ENCODE measurements around the gene MTAP. TPM values are rescaled to one million over a fixed set of nuclear protein-coding genes. Genes with fewer than 3 reads are reported as not detected.

MTAP gene
- total and polyA plus RNA-seq, 7 experiments from 2014 or later: 13.1 to 50.7 (median 29.7) TPM

DNA sequence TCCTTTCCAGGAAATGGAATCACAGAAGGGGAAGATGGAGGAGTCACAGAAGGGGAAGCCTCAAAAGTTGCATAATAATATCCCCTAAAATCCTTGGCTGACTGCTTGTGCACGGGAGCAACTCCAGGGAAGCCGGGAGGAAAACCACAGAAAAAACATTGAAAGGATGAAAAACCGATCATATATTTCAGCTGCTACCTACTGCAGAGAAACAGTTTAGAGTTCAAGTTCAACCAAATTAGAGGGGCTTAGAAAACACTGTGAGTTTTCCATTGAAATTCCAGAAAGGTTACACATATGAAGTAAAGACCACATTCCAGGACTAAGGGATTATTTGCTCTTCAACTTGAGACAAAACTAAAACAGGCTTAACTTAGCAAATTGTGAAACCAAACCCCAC, 37.6 kb upstream of the MTAP start:
- Histone ChIP-seq H3K9me3 (ENCODE audit: control insufficient read depth in 2 of 3, low read length in 3 of 3) (no peaks in the 10 kb centered on the region), H3K4me3 (ENCODE audit: low read length) (no peak overlapping the region), H3K4me1 (ENCODE audit: control insufficient read depth in 2 of 2, insufficient read depth in 2 of 2, low read length in 2 of 2) (no peaks in the 10 kb centered on the region), H3K27ac (ENCODE audit: low read depth, low read length) (no peak overlapping the region), H3K36me3 (ENCODE audit: control insufficient read depth in 2 of 3, insufficient read depth in 3 of 3, low read length in 3 of 3) (no peaks in the 10 kb centered on the region), H3K27me3 (ENCODE audit: control insufficient read depth in 2 of 2, insufficient read depth in 2 of 2, low read length in 2 of 2) (peaks cover 0 to 4% of the 10 kb centered on the region in 2 donors)
- ChIA-PET CTCF (no interaction called here), POLR2A (no interaction called here)
- H3K36me3 Mint-ChIP-seq: no peaks in the 10 kb centered on the region
- H3K9me3 Mint-ChIP-seq: peaks cover 0 to 8% (median 1%) of the 10 kb centered on the region in 11 donors
- no peak overlapping the region for H3K27ac Mint-ChIP-seq
- H3K27me3 Mint-ChIP-seq: peaks cover 0 to 84% (median 10%) of the 10 kb centered on the region in 5 donors
- DNase-seq: no peak
- intact Hi-C loops (cut with micrococcal nuclease): no loop called here
- H3K4me3 Mint-ChIP-seq: no peak overlapping the region
- peaks cover 0 to 13% (median 0%) of the 10 kb centered on the region in 7 donors for H3K4me1 Mint-ChIP-seq
- no peak for ATAC-seq

DNA sequence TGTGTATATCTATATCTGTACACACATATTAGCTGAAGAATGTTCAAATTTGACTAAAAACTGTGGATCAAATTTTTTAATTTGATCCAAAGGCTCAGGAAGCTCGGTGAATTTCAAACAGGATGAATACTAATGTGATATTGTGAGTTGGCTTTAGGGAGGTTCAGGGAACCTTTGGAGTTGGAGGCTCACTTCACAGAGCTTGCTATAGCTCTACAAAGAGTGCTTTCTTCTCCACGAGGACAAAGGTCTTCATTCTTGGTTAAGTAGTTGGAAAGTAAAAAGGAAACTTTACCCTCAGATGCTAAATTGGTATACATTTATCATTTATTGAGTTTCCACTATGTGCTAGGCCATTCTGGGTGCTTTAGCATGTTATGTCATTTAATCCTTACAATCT, 36.3 kb upstream of the MTAP start:
- H3K9me3 ChIP-seq (ENCODE audit: control insufficient read depth in 2 of 3, low read length in 3 of 3): no peaks in the 10 kb centered on the region
- Mint-ChIP-seq H3K9me3 (peaks cover 0 to 8% (median 2%) of the 10 kb centered on the region in 11 donors), H3K36me3 (no peaks in the 10 kb centered on the region), H3K4me3 (no peak overlapping the region), H3K27ac (no peak overlapping the region), H3K27me3 (peaks cover 0 to 86% (median 10%) of the 10 kb centered on the region in 5 donors), H3K4me1 (peaks cover 4 to 17% (median 10%) of the 10 kb centered on the region in 7 donors)
- ATAC-seq: no peak
- DNase-seq: no peak
- H3K36me3 ChIP-seq (ENCODE audit: control insufficient read depth in 2 of 3, insufficient read depth in 3 of 3, low read length in 3 of 3): no peaks in the 10 kb centered on the region
- intact Hi-C loops (cut with micrococcal nuclease): no loop called here
- CTCF ChIA-PET: interaction anchor here (0.5 kb wide), 1 partner anchor 439 kb away, joined by 3 read pairs; no protein-coding TSS in a partner anchor
- no peak overlapping the region for H3K4me3 ChIP-seq (ENCODE audit: low read length)
- H3K27ac ChIP-seq (ENCODE audit: low read depth, low read length): no peak overlapping the region
- POLR2A ChIA-PET: no interaction called here
- peaks cover 0 to 4% of the 10 kb centered on the region in 2 donors for H3K27me3 ChIP-seq (ENCODE audit: control insufficient read depth in 2 of 2, insufficient read depth in 2 of 2, low read length in 2 of 2)
- no peaks in the 10 kb centered on the region for H3K4me1 ChIP-seq (ENCODE audit: control insufficient read depth in 2 of 2, insufficient read depth in 2 of 2, low read length in 2 of 2)

DNA sequence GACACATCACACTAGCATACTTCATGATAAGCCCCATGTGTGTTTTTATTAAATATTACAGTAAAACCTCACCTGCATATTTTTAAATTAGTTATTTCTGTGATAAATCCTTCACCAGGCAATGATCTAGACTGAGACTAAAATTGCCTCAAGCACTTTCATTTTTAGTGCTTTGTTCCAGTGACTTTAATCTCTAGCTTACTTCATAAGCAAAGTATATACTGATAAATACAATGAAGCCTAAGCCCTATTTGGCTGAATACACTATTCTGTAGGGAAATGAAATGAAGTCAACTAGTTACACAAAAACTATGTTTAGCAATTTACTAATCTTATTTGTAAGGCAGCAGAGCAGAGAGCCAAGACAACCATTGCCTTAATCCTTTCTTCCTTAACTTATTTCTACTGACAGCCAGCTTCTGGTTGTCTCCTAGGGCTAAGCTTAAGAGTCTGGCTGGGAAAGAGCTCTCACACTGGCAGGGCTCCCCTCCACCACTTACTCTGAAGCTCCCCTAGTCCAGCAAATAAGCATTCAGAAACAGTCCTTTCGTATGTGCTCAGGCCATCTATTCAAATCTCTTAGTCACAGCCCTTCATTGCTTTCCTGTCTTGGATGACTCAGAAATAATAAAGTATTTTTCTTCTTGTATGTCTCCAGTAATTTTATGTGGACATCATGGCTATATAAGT, 31.4 kb upstream of the MTAP start:
- ATAC-seq (no peak), DNase-seq (no peak)
- peaks cover 0 to 2% (median 0%) of the 10 kb centered on the region in 5 donors for H3K36me3 Mint-ChIP-seq
- no peak overlapping the region for H3K4me3 Mint-ChIP-seq
- ChIA-PET POLR2A (interaction anchor here (1.0 kb wide), 1 partner anchor 65 kb away, joined by 4 read pairs; no protein-coding TSS in a partner anchor), CTCF (interaction anchor here (0.5 to 1.2 kb wide), 4 partner anchors 10 to 305 kb away, joined by 3 to 4 read pairs (median 3); no protein-coding TSS in a partner anchor)
- H3K9me3 Mint-ChIP-seq: peaks cover 0 to 5% (median 0%) of the 10 kb centered on the region in 11 donors
- H3K27ac Mint-ChIP-seq: no peak overlapping the region
- H3K4me1 Mint-ChIP-seq: peaks cover 4 to 15% (median 10%) of the 10 kb centered on the region in 7 donors
- peaks cover 0 to 56% (median 0%) of the 10 kb centered on the region in 5 donors for H3K27me3 Mint-ChIP-seq
- no peaks in the 10 kb centered on the region for H3K4me1 ChIP-seq (ENCODE audit: control insufficient read depth in 2 of 2, insufficient read depth in 2 of 2, low read length in 2 of 2)
- H3K36me3 ChIP-seq (ENCODE audit: control insufficient read depth in 2 of 3, insufficient read depth in 3 of 3, low read length in 3 of 3): no peaks in the 10 kb centered on the region
- intact Hi-C loops (cut with micrococcal nuclease): no loop called here
- no peaks in the 10 kb centered on the region for H3K27me3 ChIP-seq (ENCODE audit: control insufficient read depth in 2 of 2, insufficient read depth in 2 of 2, low read length in 2 of 2)
- H3K9me3 ChIP-seq (ENCODE audit: control insufficient read depth in 2 of 3, low read length in 3 of 3): no peaks in the 10 kb centered on the region
- H3K4me3 ChIP-seq (ENCODE audit: low read length): no peak overlapping the region
- no peak overlapping the region for H3K27ac ChIP-seq (ENCODE audit: low read depth, low read length)

DNA sequence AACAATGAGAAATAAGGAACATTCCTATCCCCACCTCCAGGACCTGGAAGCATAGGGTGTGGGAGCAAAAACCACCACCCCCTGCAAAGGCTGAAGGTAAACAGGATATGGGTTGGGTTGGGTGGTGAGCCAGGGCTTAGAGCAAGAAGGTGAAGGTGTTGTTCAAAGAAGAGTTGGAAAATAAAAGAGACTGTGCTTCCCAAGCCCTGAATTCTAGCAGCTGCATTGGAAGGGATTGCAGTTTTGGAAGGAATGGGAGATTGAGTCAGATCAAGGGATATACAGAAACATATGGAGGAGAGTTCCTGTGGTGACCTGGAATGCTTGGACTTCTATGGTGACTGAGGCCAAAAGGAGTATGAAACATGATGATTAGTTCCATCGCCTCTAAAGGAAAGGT, 24.7 kb upstream of the MTAP start:
- peaks cover 0 to 18% (median 0%) of the 10 kb centered on the region in 5 donors for H3K27me3 Mint-ChIP-seq
- Histone ChIP-seq H3K27ac (ENCODE audit: low read depth, low read length) (no peak overlapping the region), H3K4me1 (ENCODE audit: control insufficient read depth in 2 of 2, insufficient read depth in 2 of 2, low read length in 2 of 2) (peaks cover 10 to 34% of the 10 kb centered on the region in 2 donors), H3K27me3 (ENCODE audit: control insufficient read depth in 2 of 2, insufficient read depth in 2 of 2, low read length in 2 of 2) (no peaks in the 10 kb centered on the region), H3K9me3 (ENCODE audit: control insufficient read depth in 2 of 3, low read length in 3 of 3) (no peaks in the 10 kb centered on the region), H3K4me3 (ENCODE audit: low read length) (peak overlapping the region; percentile 12), H3K36me3 (ENCODE audit: control insufficient read depth in 2 of 3, insufficient read depth in 3 of 3, low read length in 3 of 3) (no peaks in the 10 kb centered on the region)
- peaks cover 0 to 2% (median 0%) of the 10 kb centered on the region in 11 donors for H3K9me3 Mint-ChIP-seq
- ATAC-seq (no peak), DNase-seq (peak in 2 of 9 donors; percentile 11 to 24)
- intact Hi-C loops (cut with micrococcal nuclease): no loop called here
- H3K36me3 Mint-ChIP-seq: no peaks in the 10 kb centered on the region
- ChIA-PET CTCF (interaction anchor here (1.4 to 2.0 kb wide), 3 partner anchors 10 to 311 kb away, joined by 4 to 11 read pairs (median 5); no protein-coding TSS in a partner anchor), POLR2A (interaction anchor here (0.6 to 1.2 kb wide), 6 partner anchors 10 to 334 kb away, joined by 3 to 4 read pairs (median 4); partner anchors contain the start of gene MTAP)
- no peak overlapping the region for H3K27ac Mint-ChIP-seq
- H3K4me3 Mint-ChIP-seq: no peak overlapping the region
- H3K4me1 Mint-ChIP-seq: peaks cover 0 to 4% (median 0%) of the 10 kb centered on the region in 7 donors

DNA sequence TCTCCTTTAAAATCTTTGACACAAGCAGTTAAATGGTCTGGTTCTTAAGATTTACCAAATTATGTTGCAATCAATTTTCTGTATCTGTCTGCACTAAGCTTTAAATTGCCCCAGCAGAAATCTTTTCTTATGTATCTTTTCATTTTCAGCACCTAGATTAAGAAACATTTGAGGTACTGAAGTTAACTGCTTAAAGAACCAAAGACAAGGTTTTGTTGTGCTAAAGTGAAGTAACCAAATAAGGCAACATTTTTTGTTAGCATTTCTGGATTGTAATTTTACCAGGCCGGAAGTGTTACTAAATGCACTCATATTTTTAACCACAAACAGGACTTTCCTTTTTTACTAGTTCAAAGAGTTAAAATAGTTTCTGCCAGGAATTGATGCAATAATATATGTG, 24.1 kb upstream of the MTAP start:
- no peak for ATAC-seq
- Histone ChIP-seq H3K27ac (ENCODE audit: low read depth, low read length) (no peak overlapping the region), H3K27me3 (ENCODE audit: control insufficient read depth in 2 of 2, insufficient read depth in 2 of 2, low read length in 2 of 2) (no peaks in the 10 kb centered on the region), H3K4me3 (ENCODE audit: low read length) (peak overlapping the region; percentile 12), H3K36me3 (ENCODE audit: control insufficient read depth in 2 of 3, insufficient read depth in 3 of 3, low read length in 3 of 3) (no peaks in the 10 kb centered on the region), H3K9me3 (ENCODE audit: control insufficient read depth in 2 of 3, low read length in 3 of 3) (no peaks in the 10 kb centered on the region), H3K4me1 (ENCODE audit: control insufficient read depth in 2 of 2, insufficient read depth in 2 of 2, low read length in 2 of 2) (peaks cover 10 to 34% of the 10 kb centered on the region in 2 donors)
- H3K4me3 Mint-ChIP-seq: no peak overlapping the region
- ChIA-PET POLR2A (interaction anchor here (0.8 to 1.2 kb wide), 5 partner anchors 10 to 335 kb away, joined by 3 to 4 read pairs (median 4); no protein-coding TSS in a partner anchor), CTCF (interaction anchor here (0.5 to 2.0 kb wide), 4 partner anchors 9 to 344 kb away, joined by 3 to 11 read pairs (median 4); no protein-coding TSS in a partner anchor)
- H3K27me3 Mint-ChIP-seq: peaks cover 0 to 19% (median 0%) of the 10 kb centered on the region in 5 donors
- peak in 1 of 9 donors; percentile 6 for DNase-seq
- no peaks in the 10 kb centered on the region for H3K36me3 Mint-ChIP-seq
- peaks cover 0 to 4% (median 0%) of the 10 kb centered on the region in 7 donors for H3K4me1 Mint-ChIP-seq
- intact Hi-C loops (cut with micrococcal nuclease): no loop called here
- no peak overlapping the region for H3K27ac Mint-ChIP-seq
- H3K9me3 Mint-ChIP-seq: peaks cover 0 to 2% (median 0%) of the 10 kb centered on the region in 11 donors

DNA sequence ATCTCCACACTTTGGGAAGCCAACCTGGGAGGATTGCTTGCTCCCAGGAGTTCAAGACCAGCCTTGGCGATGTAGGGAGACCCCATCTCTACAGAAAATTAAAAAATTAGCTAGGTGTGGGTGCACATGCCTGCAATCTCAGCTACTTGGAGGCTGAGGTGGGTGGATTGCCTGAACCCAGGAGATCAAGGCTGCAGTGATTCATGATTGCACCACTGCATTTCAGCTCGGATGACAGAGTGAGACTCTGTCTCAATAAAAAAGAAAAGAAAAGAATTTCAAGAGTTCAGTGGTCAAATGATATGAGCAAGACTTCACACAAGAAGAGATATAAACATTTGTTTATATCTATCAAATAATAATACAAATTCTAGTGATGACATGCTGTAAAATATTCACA, 23.0 kb upstream of the MTAP start:
- DNase-seq (no peak), ATAC-seq (no peak)
- ChIA-PET POLR2A (interaction anchor here (1.0 kb wide), 1 partner anchor 9 kb away, joined by 3 read pairs; no protein-coding TSS in a partner anchor), CTCF (interaction anchor here (1.1 to 2.0 kb wide), 3 partner anchors 8 to 71 kb away, joined by 3 to 11 read pairs (median 5); no protein-coding TSS in a partner anchor)
- Mint-ChIP-seq H3K4me1 (peaks cover 0 to 4% (median 0%) of the 10 kb centered on the region in 7 donors), H3K4me3 (no peak overlapping the region), H3K27me3 (peaks cover 0 to 28% (median 0%) of the 10 kb centered on the region in 5 donors), H3K9me3 (peaks cover 0 to 2% (median 0%) of the 10 kb centered on the region in 11 donors), H3K27ac (no peak overlapping the region), H3K36me3 (no peaks in the 10 kb centered on the region)
- intact Hi-C loops (cut with micrococcal nuclease): no loop called here
- Histone ChIP-seq H3K9me3 (ENCODE audit: control insufficient read depth in 2 of 3, low read length in 3 of 3) (no peaks in the 10 kb centered on the region), H3K27ac (ENCODE audit: low read depth, low read length) (no peak overlapping the region), H3K36me3 (ENCODE audit: control insufficient read depth in 2 of 3, insufficient read depth in 3 of 3, low read length in 3 of 3) (no peaks in the 10 kb centered on the region), H3K4me3 (ENCODE audit: low read length) (no peak overlapping the region), H3K27me3 (ENCODE audit: control insufficient read depth in 2 of 2, insufficient read depth in 2 of 2, low read length in 2 of 2) (no peaks in the 10 kb centered on the region), H3K4me1 (ENCODE audit: control insufficient read depth in 2 of 2, insufficient read depth in 2 of 2, low read length in 2 of 2) (peaks cover 10 to 34% of the 10 kb centered on the region in 2 donors)
